OCI-LY7 (cell line): ENCODE data around the gene RPL27A.

ENCODE experiments used
- CTCF ChIP-seq: fragments of 200-600 bp; sonication (generic); conservative IDR thresholded peaks from 2 replicates; pipeline ENCODE4 v1.5.1; 2014; ENCODE audit warnings: mild to moderate bottlenecking, antibody characterized with exemption, low read length, moderate library complexity, mixed read lengths
- EZH2phosphoT487 ChIP-seq: fragments of 200-600 bp; sonication (generic); IDR thresholded peaks from 2 replicates; pipeline ENCODE4 v1.6.1; 2018; ENCODE audit warnings: low read depth, borderline replicate concordance, mild to moderate bottlenecking, mixed run types, antibody characterized with exemption, low read length, moderate library complexity, mixed read lengths

GRCh38 chr11:8714622-8715225 lies 32.1 kb downstream of the RPL27A start:
- TF ChIP-seq CTCF (no peak), EZH2phosphoT487 (no peak)
